GM18502 (cell line): ENCODE data around the gene CTNNA2.

Source experiments
- ATAC-seq: cut with Tn5 transposase; IDR thresholded peaks from one replicate; pipeline ENCODE4 v1.9.1; 2021; ENCODE audit warnings: mild to moderate bottlenecking; ENCODE audit not compliant: unreplicated experiment, poor library complexity

CTNNA2 gene

DNA sequence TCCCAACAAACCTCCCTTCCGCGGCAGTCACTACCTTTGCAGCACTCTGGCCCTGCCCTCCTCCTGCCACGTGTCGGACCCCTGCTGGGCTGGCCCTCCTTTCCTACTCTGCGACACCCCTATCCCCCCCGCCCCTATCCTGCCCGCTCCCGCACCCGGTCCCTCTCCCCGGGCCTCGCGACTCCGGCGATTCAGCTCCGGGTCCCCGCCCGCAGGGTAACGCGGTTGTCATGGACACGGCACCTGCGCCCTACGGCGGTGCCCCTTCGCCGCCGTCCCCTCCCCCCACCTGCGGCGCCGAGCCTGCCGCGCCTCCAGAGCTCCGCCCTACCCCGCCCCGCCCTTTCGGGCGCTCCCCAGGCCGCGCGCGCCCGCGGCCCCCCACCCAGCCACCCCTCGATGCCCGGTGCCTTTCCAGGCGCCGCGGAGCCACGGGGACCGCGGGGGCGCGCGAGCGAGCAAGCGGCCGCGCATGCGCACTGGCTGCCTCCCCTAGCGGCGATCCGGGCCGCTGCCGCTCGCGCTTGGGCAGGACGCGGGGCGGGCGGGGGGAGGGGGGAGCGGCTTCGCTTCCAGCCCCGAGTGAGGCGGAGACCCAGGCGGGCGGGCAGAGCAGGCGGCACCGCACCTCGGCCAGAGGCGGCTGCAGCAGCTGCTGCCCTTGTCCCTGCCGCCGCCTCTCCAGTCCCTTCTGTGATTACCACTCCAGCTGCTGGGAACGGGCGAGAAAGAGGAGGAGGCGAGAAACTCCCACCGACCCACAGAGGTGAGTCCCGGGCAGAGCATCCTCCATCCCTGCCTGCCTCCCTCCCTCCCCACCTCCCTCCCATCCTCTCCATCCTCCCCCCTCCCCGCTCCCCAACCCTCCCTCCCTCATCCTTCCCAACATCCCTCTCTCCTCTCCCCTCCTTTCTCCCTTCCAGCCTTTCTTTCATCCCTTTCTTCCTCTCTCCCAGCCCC, at the start of gene CTNNA2:
Gene CTNNA2, plus strand, starts transcription at position 610 of the 960 bp plus-strand sequence.
- ATAC-seq = peak; percentile 72

DNA sequence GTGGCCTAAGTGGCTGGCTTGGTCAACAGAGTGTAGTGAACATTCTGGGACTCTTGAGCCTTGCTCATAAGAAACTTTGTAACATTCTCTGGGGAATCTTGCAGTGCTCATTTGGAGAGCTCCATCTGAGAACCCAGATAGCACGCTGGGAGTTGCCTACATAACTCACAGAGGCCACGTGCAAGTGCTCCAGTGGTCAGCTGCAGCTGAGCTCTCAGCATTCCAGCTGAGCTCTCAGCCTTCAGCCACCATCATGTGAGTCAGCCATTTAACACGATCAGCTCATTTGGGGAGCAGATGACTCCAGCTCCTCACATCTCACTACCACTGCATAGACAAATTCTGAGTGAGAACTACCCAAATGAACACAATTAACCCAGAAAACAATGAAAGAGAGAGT, 25.5 kb upstream of the CTNNA2 start:
- no peak for ATAC-seq

DNA sequence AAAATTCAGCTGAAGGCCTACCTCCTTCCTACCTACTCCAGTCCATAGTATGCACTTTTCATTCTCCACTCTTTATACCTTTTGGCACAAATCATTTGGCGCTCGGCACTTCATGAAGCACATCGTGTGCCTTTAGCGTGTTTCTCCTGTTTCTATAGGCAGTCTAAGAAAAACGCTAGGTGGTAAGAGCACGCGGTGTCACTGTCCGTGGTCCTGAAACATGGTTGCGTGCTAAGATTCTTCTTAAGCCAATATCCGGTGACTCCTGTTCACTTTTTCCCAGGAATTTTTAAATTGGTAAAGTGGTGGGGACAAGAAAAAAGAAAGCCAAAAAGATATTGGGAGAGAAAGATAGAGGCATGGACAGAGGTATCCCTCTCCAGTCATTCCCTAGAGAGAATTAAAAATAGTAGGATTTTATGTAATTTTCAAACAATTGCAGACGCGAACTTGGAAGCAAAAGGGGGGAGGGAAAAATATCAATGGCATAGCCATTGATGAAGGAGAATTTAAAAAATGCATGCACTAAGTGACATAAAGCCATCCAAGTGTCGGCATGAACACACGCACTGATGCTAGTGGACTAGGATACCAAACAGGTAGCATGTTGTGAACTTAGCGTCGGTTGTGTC, 1.4 kb upstream of the CTNNA2 start:
- no peak for ATAC-seq

DNA sequence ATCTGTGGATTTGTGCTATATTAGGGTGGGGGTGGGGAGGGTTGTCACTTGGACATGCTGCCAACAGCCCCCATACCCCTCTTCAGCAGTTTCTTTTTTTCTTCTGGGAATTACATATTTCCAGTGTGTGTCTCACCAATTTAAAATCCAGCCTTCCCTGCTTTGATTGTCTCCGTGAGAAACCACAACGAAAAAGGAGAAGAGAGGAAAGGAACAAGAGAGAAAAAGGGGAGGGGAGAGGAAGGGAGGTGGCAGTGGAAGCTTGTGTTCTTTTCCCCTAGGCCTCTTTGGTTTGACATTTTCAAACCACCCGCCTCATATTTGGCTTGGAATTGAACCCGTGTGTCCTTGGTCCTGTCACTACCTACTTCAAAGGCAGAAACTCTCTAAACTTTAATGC, 860 bp downstream of the CTNNA2 start:
- ATAC-seq = no peak

DNA sequence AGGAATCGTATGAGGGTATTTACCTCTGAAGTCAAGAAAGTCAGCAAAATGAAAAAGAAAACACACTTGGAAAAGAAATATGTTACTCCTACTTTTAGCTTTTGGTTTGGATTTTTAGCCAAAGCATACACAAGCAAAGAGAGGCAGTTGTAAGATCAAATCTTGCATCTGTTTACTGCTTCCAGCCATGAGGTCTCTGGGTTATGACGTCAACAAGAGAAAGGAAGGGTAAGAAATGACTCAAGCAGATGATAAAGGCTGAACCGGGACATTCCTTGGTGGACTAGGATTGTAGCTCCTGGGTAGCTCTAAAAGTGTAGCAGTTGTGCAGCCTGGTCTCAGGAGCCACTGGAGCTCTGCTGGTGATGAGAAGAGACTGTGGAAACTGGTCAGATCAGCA, 16.8 kb downstream of the CTNNA2 start:
- no peak for ATAC-seq

DNA sequence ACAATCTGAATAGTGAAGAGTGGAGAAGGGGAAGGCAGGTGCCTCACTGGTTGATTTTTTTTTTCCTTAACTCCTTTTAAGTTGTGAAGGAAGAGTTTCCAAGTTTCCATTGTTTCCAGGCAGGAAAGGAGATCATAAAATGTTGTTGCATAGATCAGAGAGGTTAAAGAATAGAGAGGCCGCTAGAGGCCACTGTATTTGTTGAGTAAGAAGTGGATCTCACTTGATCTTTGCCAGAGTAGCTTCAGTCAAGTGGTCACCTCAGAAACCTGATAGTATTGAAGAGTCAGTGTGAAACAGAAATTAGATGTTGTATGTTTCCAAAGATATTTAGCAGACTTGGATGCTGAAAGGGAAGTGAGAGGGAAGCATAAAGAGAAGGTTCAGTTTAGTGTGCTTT, 17.6 kb downstream of the CTNNA2 start:
- ATAC-seq = no peak

DNA sequence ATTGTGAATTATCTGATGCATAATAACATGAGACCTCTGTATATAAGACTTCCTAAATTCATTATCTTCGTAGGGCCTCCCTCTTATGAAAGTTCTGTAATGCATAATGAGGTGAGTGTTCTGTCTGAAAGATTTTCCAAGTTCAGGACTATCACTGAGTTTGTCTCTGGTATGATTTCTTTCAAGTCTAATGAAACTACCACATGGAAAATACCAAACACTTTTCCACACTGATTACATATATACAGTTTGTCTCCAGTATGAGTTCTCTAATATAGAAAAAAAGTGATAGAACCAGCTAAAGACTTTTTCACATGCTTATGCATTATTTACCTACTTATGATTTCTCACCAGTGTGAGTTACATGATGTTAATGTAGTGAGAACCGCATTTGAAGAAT, 34.7 kb downstream of the CTNNA2 start:
- no peak for ATAC-seq

DNA sequence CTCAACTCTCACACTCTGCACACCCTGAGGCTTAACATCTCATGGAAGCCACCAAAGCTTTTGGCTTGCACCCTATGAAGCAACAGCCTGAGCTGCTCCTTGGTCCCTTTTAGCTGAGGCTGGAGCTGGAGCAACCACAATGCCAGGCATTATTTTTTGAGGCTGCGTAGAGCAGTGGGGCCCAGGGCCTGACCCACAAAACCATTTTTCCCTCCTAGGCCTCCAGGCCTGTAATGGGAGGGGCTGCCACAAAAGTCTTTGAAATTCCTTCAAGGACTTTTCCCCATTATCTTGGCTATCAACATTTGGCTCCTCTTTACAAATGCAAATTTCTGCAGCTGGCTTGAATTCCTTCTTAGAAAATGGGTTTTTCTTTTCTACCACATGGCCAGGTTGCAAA, 39.8 kb downstream of the CTNNA2 start:
- no peak for ATAC-seq

DNA sequence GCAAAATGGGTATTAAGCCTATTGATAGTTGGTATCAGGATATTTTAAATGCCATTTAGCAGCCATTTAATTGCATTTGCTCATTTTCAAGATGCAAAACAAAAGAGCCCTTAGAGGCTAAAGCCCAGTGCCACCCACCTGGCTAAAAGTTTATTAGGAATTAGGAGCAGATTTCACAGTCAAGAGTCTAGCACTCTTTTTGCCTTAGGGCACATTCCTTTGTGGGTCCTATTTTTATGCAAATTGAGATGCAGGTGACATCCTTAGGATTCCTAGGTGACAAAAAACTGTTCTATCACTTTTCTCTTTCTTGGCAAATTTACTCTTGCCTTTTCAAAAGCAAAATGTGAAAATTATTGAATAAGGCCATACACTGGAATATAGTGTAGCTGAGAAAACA, 42.0 kb downstream of the CTNNA2 start:
- ATAC-seq = no peak

DNA sequence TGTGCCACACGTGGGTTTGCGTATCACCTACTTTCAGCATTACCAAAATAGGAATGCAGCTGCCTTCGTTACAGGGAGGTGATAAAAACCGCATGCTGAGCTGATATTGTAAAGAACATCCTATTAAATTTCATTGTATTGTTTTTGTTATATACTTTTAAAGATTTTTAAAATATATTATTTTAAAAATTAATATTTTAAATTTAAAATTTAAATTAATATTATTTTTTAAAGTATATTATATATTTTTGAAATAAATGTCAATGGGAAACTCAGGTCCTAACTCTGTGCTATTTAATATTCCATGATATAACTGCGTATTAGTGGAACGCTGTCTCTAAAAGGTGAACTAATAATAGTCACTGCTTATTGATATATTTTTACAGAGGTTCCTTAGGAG, 51.2 kb downstream of the CTNNA2 start:
- ATAC-seq = no peak

DNA sequence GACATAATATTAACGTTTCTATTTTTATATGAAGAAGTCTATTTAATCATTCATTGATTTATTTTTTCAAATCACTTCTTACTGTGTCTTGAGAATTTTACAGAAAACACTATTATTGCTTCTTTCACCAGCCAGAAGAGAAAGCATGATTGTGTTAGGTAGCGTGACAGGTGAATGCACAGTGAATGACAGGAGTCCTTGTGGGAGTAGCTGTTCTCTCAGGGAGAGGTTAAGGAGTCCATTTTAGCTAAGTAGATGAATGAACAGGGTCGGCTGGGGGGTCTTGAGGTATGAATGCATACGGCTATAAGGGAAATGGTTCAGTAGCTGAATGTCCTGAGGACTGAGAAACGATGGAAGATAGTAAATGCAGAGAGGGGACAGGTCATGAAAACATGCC, 56.2 kb downstream of the CTNNA2 start:
- ATAC-seq = no peak

DNA sequence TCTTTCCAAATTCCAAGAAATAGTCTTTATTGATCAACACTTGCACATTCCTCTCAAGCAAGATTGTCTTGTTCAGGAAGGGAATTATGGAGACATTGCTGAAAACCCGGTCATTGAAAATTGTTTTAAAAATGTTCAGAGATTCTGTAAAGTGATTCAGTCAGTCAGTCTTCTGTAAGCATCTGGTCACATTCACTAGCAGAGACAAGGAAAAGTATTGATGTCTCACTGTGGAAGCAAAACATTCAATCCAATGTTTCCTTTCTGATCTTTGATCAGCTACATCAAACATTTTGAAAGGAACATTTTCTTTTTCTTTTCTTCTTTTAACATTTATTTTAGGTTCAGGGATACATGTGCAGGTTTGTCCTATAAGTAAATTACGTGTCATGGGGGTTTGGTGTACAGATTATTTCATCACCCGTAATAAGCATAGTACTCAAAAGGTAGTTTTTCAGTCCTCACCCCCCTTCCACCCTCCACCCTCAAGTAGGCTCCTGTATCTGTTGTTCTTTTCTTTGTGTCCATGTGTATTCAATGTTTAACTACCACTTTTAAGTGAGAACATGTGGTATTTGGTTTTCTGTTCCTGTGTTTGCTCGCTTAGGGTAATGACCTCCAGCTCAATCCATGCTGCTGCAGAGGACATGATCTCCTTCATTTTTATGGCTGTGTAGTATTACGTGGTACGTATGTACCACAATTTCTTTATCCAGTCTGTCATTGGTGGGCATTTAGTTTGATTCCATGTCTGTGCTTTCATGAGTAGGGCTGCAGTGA, 61.2 kb downstream of the CTNNA2 start:
- ATAC-seq = no peak

DNA sequence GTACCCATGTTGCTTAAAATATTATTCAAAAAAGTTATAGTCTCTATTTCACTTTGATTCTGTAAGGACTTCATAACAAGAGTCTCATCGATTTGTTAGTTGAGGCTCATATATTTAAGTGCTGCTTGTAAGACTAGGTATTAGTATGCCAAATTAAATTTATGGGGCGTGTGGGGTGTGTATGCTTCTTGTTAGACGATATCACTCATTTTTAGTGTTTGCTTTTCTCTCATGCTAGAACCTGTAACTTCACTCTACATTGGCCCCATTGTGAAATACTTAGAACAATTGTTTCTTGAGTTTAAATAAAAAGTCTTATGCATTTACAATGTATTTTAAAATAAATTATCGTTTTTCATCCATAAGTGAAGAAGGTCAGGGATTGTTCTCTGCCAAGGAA, 63.6 kb downstream of the CTNNA2 start:
- ATAC-seq = no peak

DNA sequence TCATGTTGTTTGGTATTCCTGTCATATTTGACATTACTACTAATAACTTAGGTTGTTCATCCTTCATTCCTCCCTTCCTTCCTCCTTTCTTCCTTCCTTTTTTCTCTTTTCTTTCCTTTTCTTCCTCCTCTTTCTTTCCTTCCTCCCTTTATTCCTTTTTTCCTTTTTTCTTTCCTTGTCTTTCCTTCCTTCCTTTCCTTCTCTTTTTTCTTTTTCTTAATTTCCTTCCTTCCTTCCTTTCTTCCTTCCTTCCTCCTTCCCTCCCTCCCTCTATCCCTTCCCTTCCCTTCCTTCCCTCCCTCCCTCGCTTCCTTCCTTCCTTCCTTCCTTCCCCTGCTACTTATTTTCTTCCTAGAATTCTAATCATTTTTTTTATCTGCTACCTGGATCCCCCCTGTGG, 66.1 kb downstream of the CTNNA2 start:
- ATAC-seq = no peak

DNA sequence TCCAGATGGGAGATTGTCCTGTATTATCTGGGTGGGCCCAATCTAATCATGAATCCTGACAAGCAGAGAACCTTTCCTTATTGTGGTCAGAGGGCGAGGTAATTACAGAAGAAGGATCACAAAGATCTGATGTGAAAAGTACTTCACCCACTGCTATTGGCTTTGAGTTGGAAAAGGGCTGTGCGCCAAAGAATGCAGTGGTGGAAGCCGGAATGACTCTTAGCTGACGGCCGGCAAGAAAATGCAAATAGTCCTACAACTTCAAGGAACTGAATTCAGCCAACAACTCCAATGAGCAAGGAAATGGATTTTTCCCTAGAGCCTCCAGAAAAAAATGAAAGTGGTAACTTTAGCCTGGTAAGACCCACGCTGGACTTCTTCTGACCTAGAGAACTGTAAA, 67.3 kb downstream of the CTNNA2 start:
- ATAC-seq = no peak

DNA sequence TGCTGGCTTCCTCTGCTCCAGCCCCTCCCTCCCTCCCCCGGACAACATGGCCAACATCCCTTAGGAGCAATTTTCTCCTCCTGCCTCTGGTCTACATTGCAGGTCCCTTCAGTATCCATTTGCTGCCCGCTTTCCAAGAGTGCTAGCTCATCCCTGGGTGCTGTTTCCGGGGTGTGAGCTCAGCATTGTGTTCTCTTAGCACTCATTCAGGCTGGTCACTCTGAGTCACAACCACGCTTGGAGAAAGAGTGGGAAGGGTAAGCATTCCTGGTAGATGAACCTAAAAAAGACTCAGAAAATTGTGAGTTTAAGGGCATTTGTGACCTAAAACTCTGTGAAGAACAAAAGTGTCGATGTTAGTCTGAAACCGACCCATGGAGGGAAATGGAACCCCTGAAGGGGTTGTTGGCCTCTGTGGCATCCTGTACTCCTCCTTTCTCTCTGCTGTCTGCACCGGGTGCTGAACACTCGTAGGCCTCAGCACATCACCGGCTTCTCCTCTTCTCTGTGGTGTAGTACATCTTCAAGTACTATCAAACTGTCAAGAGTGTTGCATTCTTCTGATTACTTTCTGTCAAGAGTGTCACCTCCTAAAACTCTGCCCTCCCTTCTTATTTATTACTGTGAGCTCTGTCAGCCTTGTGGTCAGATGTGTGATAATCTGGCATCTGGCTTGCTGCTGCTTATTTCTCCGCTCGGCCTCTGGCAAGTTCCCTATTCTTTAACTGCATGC, 73.0 kb downstream of the CTNNA2 start:
- no peak for ATAC-seq

DNA sequence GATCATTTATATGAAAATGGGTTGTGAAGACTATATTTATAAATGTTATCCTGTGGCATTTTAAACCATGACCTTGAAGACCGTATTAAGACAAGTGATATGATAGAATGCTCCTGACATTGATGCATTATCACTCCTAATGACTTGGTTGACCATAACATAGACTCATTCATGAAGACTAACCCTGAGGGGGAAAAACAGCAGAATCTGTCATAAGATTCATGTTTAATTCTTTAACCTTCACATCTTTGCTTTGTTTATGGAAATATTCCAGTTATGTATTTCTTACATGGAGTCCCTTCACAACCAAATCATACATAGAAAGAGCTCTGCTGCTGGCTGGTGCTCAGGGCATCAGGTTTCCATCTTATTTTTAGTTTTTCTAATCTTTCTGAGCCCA, 78.4 kb downstream of the CTNNA2 start:
- no peak for ATAC-seq

DNA sequence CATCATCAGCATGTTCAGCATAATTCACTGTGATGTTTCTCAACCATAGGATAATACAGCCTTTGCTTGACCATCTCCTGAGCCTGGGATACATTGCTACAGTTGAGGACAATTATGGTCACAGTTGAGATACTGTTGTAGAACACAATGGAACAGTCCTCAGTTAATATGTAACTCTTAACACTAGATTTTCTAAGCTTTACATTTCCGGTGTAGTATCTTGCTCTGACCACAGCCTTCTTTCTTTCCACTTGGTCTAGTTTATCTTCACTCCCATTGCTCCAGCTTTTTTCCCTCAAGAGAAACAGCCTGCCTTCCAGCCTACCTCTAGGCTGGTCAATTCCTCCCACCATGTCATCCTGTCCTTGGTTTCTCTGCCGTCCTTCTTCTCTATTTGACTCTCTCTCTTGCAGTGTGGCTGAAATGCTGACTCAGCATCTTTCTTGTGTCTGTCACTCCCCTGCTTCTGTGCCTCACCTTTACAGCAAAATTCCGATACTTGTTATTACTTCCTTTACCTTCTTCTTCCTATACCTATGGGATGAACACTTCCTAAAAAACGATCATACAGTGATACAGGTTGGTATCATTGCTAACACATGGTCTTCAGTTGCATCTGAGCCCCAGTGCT, 80.5 kb downstream of the CTNNA2 start:
- no peak for ATAC-seq

DNA sequence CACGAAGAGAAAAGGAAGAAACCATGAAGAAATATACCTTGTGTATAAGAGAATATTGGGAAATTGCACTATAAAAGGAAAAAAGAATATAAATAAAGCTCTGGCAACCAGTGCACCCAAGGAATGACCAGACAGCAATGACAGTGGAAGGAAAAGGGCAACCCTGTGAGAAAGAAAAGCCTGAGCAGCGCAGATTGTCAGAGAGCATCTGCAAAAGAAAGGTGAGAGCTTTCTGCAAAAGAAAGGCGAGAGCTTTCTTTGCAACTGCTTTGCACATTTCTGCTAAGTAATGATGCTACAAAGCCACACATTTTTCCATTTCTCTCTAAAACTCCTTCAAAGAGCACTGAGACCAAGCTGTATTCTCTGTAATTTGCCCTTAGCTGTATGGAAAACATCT, 83.6 kb downstream of the CTNNA2 start:
- no peak for ATAC-seq

DNA sequence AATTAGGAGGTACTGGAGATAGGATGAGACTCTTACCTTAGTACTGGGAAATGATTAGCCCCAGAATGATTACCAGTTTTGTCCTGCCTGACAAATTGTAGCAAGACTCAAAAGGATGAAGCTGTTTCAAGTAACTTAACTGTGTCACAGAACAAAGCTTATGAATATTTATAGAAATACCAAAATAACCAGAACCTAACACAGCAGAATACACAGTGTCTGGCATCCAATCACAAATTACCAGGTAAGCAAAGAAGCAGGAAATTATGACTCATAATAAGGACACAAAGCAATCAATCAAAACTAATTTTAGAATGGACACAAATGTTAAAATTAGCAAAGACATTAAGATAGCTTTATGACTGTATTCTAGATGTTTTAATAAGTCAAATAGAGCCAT, 91.9 kb downstream of the CTNNA2 start:
- ATAC-seq = no peak
